Muscle of back (tissue), 11 donors: ENCODE results near the gene KRTAP10-4. TPM values are rescaled to one million over a fixed set of nuclear protein-coding genes. Genes with fewer than 3 reads are reported as not detected.

Experiments used
- DNase-seq, 3 donors: peaks; one replicate each; pipeline versions ENCODE4 v3.0.0 to v3.0.0-alpha.2; 2013
- polyA plus RNA-seq, 10 donors: library from polyadenylated mRNA; unstranded; fragments of 120-200 nt; gene quantifications; one replicate each; pipeline ENCODE4 v1.2.1, GENCODE V29; 2013; ENCODE audit not compliant: insufficient read length in 10 of 10

KRTAP10-4 gene
- polyA plus RNA-seq, 10 donors, result not detected

GRCh38 chr21:44616591-44616926 lies 43.0 kb downstream of the KRTAP10-4 start:
- DNase-seq, result no peak

DNA sequence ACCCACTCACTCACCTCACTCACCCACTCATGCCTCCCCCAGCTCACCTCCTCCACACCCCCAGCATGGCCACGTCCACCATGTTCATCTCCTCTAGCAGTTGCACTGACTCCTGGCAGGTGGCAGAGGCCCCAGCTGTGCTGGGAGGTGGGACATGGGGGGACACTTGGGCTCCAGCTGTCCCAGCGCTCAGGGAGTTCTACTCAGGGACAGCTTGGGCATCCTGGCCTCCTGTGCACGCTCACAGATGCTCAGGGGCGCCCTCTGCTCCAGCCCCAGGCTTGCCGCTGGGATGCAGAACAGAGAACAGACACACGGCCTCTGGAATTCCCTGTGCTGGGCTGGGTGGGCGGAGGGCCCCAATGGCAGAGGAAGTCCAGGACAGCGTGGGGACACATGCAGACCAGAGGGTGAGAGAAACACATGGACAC lies 43.6 kb downstream of the KRTAP10-4 start:
- no peak for DNase-seq

DNA sequence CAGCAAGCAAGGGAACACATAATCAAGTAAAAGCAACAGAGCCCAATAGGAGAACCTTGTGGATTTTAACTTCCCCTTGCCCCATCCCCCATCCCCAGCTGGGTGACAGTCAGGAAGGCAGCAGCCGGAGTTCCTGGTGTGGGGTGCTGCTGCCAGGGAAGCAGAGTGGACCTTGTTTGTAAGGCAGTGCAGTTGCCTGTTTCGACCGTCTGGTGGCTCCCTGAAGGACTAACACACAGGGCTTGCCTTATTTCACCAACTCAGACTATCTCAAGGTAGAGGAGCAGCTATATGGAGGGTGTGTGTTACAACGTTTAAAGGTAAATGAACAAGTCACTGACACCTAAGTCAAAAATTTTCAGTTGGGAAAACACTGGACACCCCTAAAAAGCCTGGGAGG lies 45.0 kb downstream of the KRTAP10-4 start:
- DNase-seq, result no peak

- DNase-seq, result no peak
Observed at GRCh38 chr21:44618909-44619308, 45.4 kb downstream of the KRTAP10-4 start.

DNA sequence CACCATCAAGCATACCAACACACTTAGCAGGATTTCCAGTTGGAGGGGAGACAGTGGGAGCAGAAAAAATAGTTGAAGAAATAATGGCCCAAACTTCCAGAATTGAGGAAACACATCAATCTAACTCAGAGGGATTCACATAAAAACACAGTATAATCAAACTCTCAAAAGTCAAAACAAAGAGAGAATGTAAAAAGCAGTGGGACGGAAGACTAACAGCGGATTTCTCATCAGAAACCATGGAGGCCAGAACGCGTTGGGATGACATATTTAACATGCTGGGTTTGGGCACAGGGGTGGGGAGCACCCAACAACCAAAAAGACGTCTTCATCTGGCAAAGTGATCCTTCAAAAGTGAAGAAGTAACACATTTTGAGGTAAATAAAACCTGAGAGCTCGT lies 46.4 kb downstream of the KRTAP10-4 start:
- DNase-seq, result no peak

GRCh38 chr21:44623575-44623974 lies 50.0 kb downstream of the KRTAP10-4 start:
- DNase-seq, result no peak

Other genes with a start within 250 kb of the KRTAP10-4 start
- 10 to 100 TPM; 10.5 to 20.6 (median 15.3) TPM for gene CFAP410, start 234.3 kb upstream of the KRTAP10-4 start, polyA plus RNA-seq
- 1 to 10 TPM in 8 of 10 donors, under 1 TPM in 2; 0.74 to 2.4 (median 1.7) TPM for gene TRPM2, start 220.1 kb upstream of the KRTAP10-4 start, polyA plus RNA-seq
- 1 to 10 TPM; 2.0 to 4.3 (median 2.6) TPM for gene LRRC3, start 118.2 kb upstream of the KRTAP10-4 start, polyA plus RNA-seq
- not detected for gene KRTAP10-1, start 33.5 kb upstream of the KRTAP10-4 start, polyA plus RNA-seq
- gene KRTAP10-2, start 22.2 kb upstream of the KRTAP10-4 start, polyA plus RNA-seq, result not detected
- gene KRTAP10-3, start 14.9 kb upstream of the KRTAP10-4 start, polyA plus RNA-seq, result not detected
- not detected for gene KRTAP10-5, start 6.9 kb downstream of the KRTAP10-4 start, polyA plus RNA-seq
- gene KRTAP10-6, start 18.8 kb downstream of the KRTAP10-4 start, polyA plus RNA-seq, result not detected
- not detected for gene KRTAP10-7, start 26.9 kb downstream of the KRTAP10-4 start, polyA plus RNA-seq
- gene KRTAP10-8, start 38.4 kb downstream of the KRTAP10-4 start, polyA plus RNA-seq, result not detected
- gene KRTAP10-9, start 53.4 kb downstream of the KRTAP10-4 start, polyA plus RNA-seq, result not detected
- not detected for gene KRTAP10-10, start 63.6 kb downstream of the KRTAP10-4 start, polyA plus RNA-seq
- not detected for gene KRTAP10-11, start 72.7 kb downstream of the KRTAP10-4 start, polyA plus RNA-seq
- not detected for gene KRTAP12-4, start 80.9 kb downstream of the KRTAP10-4 start, polyA plus RNA-seq
- gene KRTAP12-3, start 84.2 kb downstream of the KRTAP10-4 start, polyA plus RNA-seq, result not detected
- not detected for gene KRTAP12-2, start 93.2 kb downstream of the KRTAP10-4 start, polyA plus RNA-seq
- not detected for gene KRTAP12-1, start 108.4 kb downstream of the KRTAP10-4 start, polyA plus RNA-seq
- gene KRTAP10-12, start 123.4 kb downstream of the KRTAP10-4 start, polyA plus RNA-seq, result not detected
- 1 to 10 TPM in 2 of 10 donors, under 1 TPM in 7, not detected in 1; 0.10 to 3.2 (median 0.22) TPM for gene TSPEAR, start 137.8 kb downstream of the KRTAP10-4 start, polyA plus RNA-seq
- gene UBE2G2, start 228.1 kb downstream of the KRTAP10-4 start, polyA plus RNA-seq, result 100 to 1,000 TPM in 3 of 10 donors, 10 to 100 TPM in 7; 54.9 to 109 (median 77.1) TPM
- gene SUMO3, start 244.3 kb downstream of the KRTAP10-4 start, polyA plus RNA-seq, result 10 to 100 TPM; 60.0 to 88.6 (median 67.5) TPM